Activated CD8-positive, alpha-beta T cell treated with anti-CD3 and anti-CD28 coated beads for 36 hours (primary cell): ENCODE data around the gene GJE1. TPM values are rescaled to one million over a fixed set of nuclear protein-coding genes. Genes with fewer than 3 reads are reported as not detected.

ENCODE experiments used
- ATAC-seq: fragments of 200-7000 bp; cut with Tn5 transposase; one replicate; pipeline ENCODE4 v1.10.0; 2021; ENCODE audit warnings: mild to moderate bottlenecking, moderate library complexity
- CTCF ChIA-PET: fragments of 350-600 bp; sonication (Branson Sonifier 250); formaldehyde crosslinking; loops from one replicate; lab custom pipeline; 2021; ENCODE audit warnings: antibody characterized with exemption; lab: Charles Lee
- POLR2A ChIA-PET: fragments of 350-600 bp; sonication (Branson Sonifier 250); formaldehyde crosslinking; loops from one replicate; lab custom pipeline; 2021; ENCODE audit warnings: antibody characterized with exemption; lab: Charles Lee
- DNase-seq: peaks from one replicate; pipeline ENCODE4 v3.0.0-alpha.2; 2020
- H3K27ac Mint-ChIP-seq: one replicate; pipeline ENCODE4 v1.8.0; 2021; ENCODE audit warnings: mild to moderate bottlenecking, mixed read lengths
- H3K27me3 Mint-ChIP-seq: one replicate; pipeline ENCODE4 v1.8.0; 2021; ENCODE audit warnings: mixed read lengths
- H3K36me3 Mint-ChIP-seq: one replicate; pipeline ENCODE4 v1.8.0; 2021; ENCODE audit warnings: low read depth, mixed read lengths
- H3K4me1 Mint-ChIP-seq: one replicate; pipeline ENCODE4 v1.8.0; 2021; ENCODE audit warnings: low read depth, mixed read lengths
- H3K4me3 Mint-ChIP-seq: one replicate; pipeline ENCODE4 v1.8.0; 2021; ENCODE audit warnings: mild to moderate bottlenecking, moderate library complexity, mixed read lengths
- H3K9me3 Mint-ChIP-seq: one replicate; pipeline ENCODE4 v1.8.0; 2021; ENCODE audit warnings: mixed read lengths
- CTCF ChIP-seq: fragments of 200-600 bp; IDR thresholded peaks from one replicate; pipeline ENCODE4 v1.8.0; 2022; ENCODE audit warnings: antibody characterized with exemption, mild to moderate bottlenecking
- intact Hi-C: fragments of 100-400 bp; cut with micrococcal nuclease; formaldehyde crosslinking; loops from one replicate; pipeline ENCODE4 v1.10.0; 2022
- total RNA-seq, 2 experiments: library from RNA; stranded (reverse); gene quantifications; one replicate each; pipeline ENCODE4 v1.2.3, GENCODE V29; 2021

Gene GJE1
- total RNA-seq, 2 experiments from 2014 or later: not detected

GRCh38 chr6:142162780-142163179 is 30.1 kb downstream of the GJE1 start:
- Mint-ChIP-seq H3K27me3 (no peaks in the 10 kb centered on the region), H3K9me3 (no peaks in the 10 kb centered on the region), H3K4me1 (peaks cover 29% of the 10 kb centered on the region), H3K4me3 (no peak overlapping the region), H3K27ac (no peak overlapping the region), H3K36me3 (peaks cover 11% of the 10 kb centered on the region)
- DNase-seq: no peak
- intact Hi-C loops: no loop called here
- ChIA-PET CTCF (no interaction called here), POLR2A (no interaction called here)
- no peak for TF ChIP-seq CTCF
- no peak for ATAC-seq

GRCh38 chr6:142165227-142165626 is 32.5 kb downstream of the GJE1 start:
- POLR2A ChIA-PET: no interaction called here
- no peak for ATAC-seq
- Mint-ChIP-seq H3K27me3 (no peaks in the 10 kb centered on the region), H3K36me3 (peaks cover 13% of the 10 kb centered on the region), H3K4me3 (no peak overlapping the region), H3K9me3 (no peaks in the 10 kb centered on the region), H3K27ac (no peak overlapping the region), H3K4me1 (peaks cover 21% of the 10 kb centered on the region)
- intact Hi-C loops: no loop called here
- CTCF ChIA-PET: interaction anchor here (1.0 to 2.8 kb wide), 4 partner anchors 9 to 43 kb away, joined by 3 to 21 read pairs (median 7); partner anchors contain the start of genes NMBR and VTA1
- no peak for DNase-seq
- TF ChIP-seq CTCF: no peak

GRCh38 chr6:142167071-142167470 is 34.3 kb downstream of the GJE1 start:
- Mint-ChIP-seq H3K4me3 (no peak overlapping the region), H3K27ac (no peak overlapping the region), H3K9me3 (no peaks in the 10 kb centered on the region), H3K27me3 (no peaks in the 10 kb centered on the region), H3K36me3 (peaks cover 21% of the 10 kb centered on the region), H3K4me1 (peaks cover 15% of the 10 kb centered on the region)
- intact Hi-C loops: no loop called here
- ChIA-PET CTCF (no interaction called here), POLR2A (no interaction called here)
- TF ChIP-seq CTCF: no peak
- no peak for ATAC-seq
- DNase-seq: no peak

- POLR2A ChIA-PET: no interaction called here
- DNase-seq: no peak
- H3K27ac Mint-ChIP-seq: no peak overlapping the region
- peaks cover 24% of the 10 kb centered on the region for H3K36me3 Mint-ChIP-seq
- H3K27me3 Mint-ChIP-seq: no peaks in the 10 kb centered on the region
- CTCF ChIA-PET: no interaction called here
- no peaks in the 10 kb centered on the region for H3K9me3 Mint-ChIP-seq
- intact Hi-C loops: no loop called here
- ATAC-seq: no peak
- TF ChIP-seq CTCF: no peak
- H3K4me1 Mint-ChIP-seq: peaks cover 11% of the 10 kb centered on the region
- no peak overlapping the region for H3K4me3 Mint-ChIP-seq
Observed at GRCh38 chr6:142167486-142167885, 34.8 kb downstream of the GJE1 start.

- Mint-ChIP-seq H3K9me3 (no peaks in the 10 kb centered on the region), H3K4me3 (no peak overlapping the region), H3K36me3 (peaks cover 55% of the 10 kb centered on the region), H3K27me3 (no peaks in the 10 kb centered on the region), H3K27ac (no peak overlapping the region), H3K4me1 (peaks cover 3% of the 10 kb centered on the region)
- ATAC-seq: no peak
- TF ChIP-seq CTCF: no peak
- intact Hi-C loops: no loop called here
- CTCF ChIA-PET: interaction anchor here (2.2 kb wide), 1 partner anchor 15 kb away, joined by 11 read pairs; no protein-coding TSS in a partner anchor
- DNase-seq: no peak
- POLR2A ChIA-PET: no interaction called here
Observed at GRCh38 chr6:142171351-142171750, 38.6 kb downstream of the GJE1 start.
